Parathyroid adenoma (tissue), 2 donors: ENCODE results near the gene RAVER2.

Experiments
- H2AFZ ChIP-seq: fragments of 300-600 bp; sonication (generic); one replicate; pipeline ENCODE4 v1.7.0; 2017; ENCODE audit warnings: antibody characterized with exemption, mild to moderate bottlenecking
- H3K27ac ChIP-seq: fragments of 300-600 bp; sonication (generic); one replicate; pipeline ENCODE4 v1.7.0; 2017
- H3K27me3 ChIP-seq: fragments of 300-600 bp; sonication (generic); one replicate; pipeline ENCODE4 v1.7.0; 2017; ENCODE audit warnings: low read length; ENCODE audit not compliant: control insufficient read depth, insufficient read depth
- H3K36me3 ChIP-seq: fragments of 300-600 bp; sonication (generic); one replicate; pipeline ENCODE4 v1.7.0; 2017; ENCODE audit warnings: low read length; ENCODE audit not compliant: control insufficient read depth, insufficient read depth
- H3K4me1 ChIP-seq: fragments of 300-600 bp; sonication (generic); one replicate; pipeline ENCODE4 v1.7.0; 2017; ENCODE audit warnings: control low read depth
- H3K4me2 ChIP-seq: fragments of 300-600 bp; sonication (generic); one replicate; pipeline ENCODE4 v1.7.0; 2017; ENCODE audit warnings: low read length
- H3K4me3 ChIP-seq: fragments of 300-600 bp; sonication (generic); one replicate; pipeline ENCODE4 v1.7.0; 2017; ENCODE audit warnings: low read depth, low read length
- H3K79me2 ChIP-seq: fragments of 300-600 bp; sonication (generic); one replicate; pipeline ENCODE4 v1.7.0; 2017; ENCODE audit warnings: control low read depth
- H3K9ac ChIP-seq: fragments of 300-600 bp; sonication (generic); one replicate; pipeline ENCODE4 v1.7.0; 2017; ENCODE audit warnings: mild to moderate bottlenecking
- H3K9me3 ChIP-seq: fragments of 300-600 bp; sonication (generic); one replicate; pipeline ENCODE4 v1.7.0; 2017; ENCODE audit warnings: low read length; ENCODE audit not compliant: control insufficient read depth
- CTCF ChIP-seq: fragments of 300-600 bp; sonication (generic); IDR thresholded peaks from one replicate; pipeline ENCODE4 v1.7.0; 2017; ENCODE audit warnings: antibody characterized with exemption, mild to moderate bottlenecking
- donor health status: primary hyperparathyroidism.

The RAVER2 gene

GRCh38 chr1:64754173-64754572 lies 9.3 kb downstream of the RAVER2 start:
- Histone ChIP-seq H3K9ac (no peak overlapping the region), H3K4me2 (no peak overlapping the region), H2AFZ (no peak overlapping the region), H3K4me1 (peaks cover 4% of the 10 kb centered on the region), H3K36me3 (no peaks in the 10 kb centered on the region), H3K9me3 (no peaks in the 10 kb centered on the region), H3K4me3 (no peak overlapping the region), H3K27me3 (no peaks in the 10 kb centered on the region), H3K79me2 (peaks cover 2% of the 10 kb centered on the region), H3K27ac (no peak overlapping the region)
- TF ChIP-seq CTCF: no peak

- H3K4me3 ChIP-seq: no peak overlapping the region
- H2AFZ ChIP-seq: no peak overlapping the region
- H3K36me3 ChIP-seq: no peaks in the 10 kb centered on the region
- no peaks in the 10 kb centered on the region for H3K9me3 ChIP-seq
- no peak overlapping the region for H3K9ac ChIP-seq
- peaks cover 4% of the 10 kb centered on the region for H3K4me1 ChIP-seq
- H3K79me2 ChIP-seq: peaks cover 2% of the 10 kb centered on the region
- no peak overlapping the region for H3K27ac ChIP-seq
- H3K4me2 ChIP-seq: no peak overlapping the region
- no peaks in the 10 kb centered on the region for H3K27me3 ChIP-seq
- TF ChIP-seq CTCF: no peak
Observed at GRCh38 chr1:64755361-64755760, 10.5 kb downstream of the RAVER2 start.

GRCh38 chr1:64756770-64757169 lies 11.9 kb downstream of the RAVER2 start:
- no peak overlapping the region for H2AFZ ChIP-seq
- no peak overlapping the region for H3K4me3 ChIP-seq
- no peaks in the 10 kb centered on the region for H3K36me3 ChIP-seq
- no peak overlapping the region for H3K9ac ChIP-seq
- no peak overlapping the region for H3K27ac ChIP-seq
- H3K79me2 ChIP-seq: peaks cover 2% of the 10 kb centered on the region
- H3K27me3 ChIP-seq: no peaks in the 10 kb centered on the region
- no peaks in the 10 kb centered on the region for H3K9me3 ChIP-seq
- H3K4me1 ChIP-seq: peaks cover 4% of the 10 kb centered on the region
- TF ChIP-seq CTCF: no peak
- H3K4me2 ChIP-seq: no peak overlapping the region

- H3K4me3 ChIP-seq: no peak overlapping the region
- H3K4me2 ChIP-seq: no peak overlapping the region
- H3K27me3 ChIP-seq: no peaks in the 10 kb centered on the region
- no peak overlapping the region for H3K9ac ChIP-seq
- no peak overlapping the region for H3K27ac ChIP-seq
- H3K79me2 ChIP-seq: peaks cover 2% of the 10 kb centered on the region
- no peak overlapping the region for H2AFZ ChIP-seq
- H3K9me3 ChIP-seq: no peaks in the 10 kb centered on the region
- peaks cover 4% of the 10 kb centered on the region for H3K4me1 ChIP-seq
- H3K36me3 ChIP-seq: no peaks in the 10 kb centered on the region
- TF ChIP-seq CTCF: no peak
Observed at GRCh38 chr1:64757213-64757612, 12.3 kb downstream of the RAVER2 start.

GRCh38 chr1:64758233-64758632 lies 13.4 kb downstream of the RAVER2 start:
- H3K4me2 ChIP-seq: no peak overlapping the region
- H3K27ac ChIP-seq: no peak overlapping the region
- no peak for TF ChIP-seq CTCF
- no peaks in the 10 kb centered on the region for H3K27me3 ChIP-seq
- no peaks in the 10 kb centered on the region for H3K9me3 ChIP-seq
- H3K4me1 ChIP-seq: peaks cover 4% of the 10 kb centered on the region
- no peak overlapping the region for H3K4me3 ChIP-seq
- H3K9ac ChIP-seq: no peak overlapping the region
- H2AFZ ChIP-seq: no peak overlapping the region
- no peaks in the 10 kb centered on the region for H3K36me3 ChIP-seq
- H3K79me2 ChIP-seq: peaks cover 2% of the 10 kb centered on the region
